LNCaP clone FGC (cell line): ENCODE results near the gene HLA-F.

Experiments
- DNase-seq: peaks from one replicate; pipeline ENCODE4 v3.0.0-alpha.2; 2011; ENCODE audit warnings: low read depth
- H3K4me3 ChIP-seq: 2 replicates; pipeline ENCODE4 v1.5.1; 2011; ENCODE audit warnings: mild to moderate bottlenecking, low read depth, low read length, control low read depth
- TF ChIP-seq, protein P1 (sequence below): IDR thresholded peaks from 2 replicates; pipeline ENCODE4 v1.5.1; 2012; ENCODE audit warnings: mild to moderate bottlenecking; ENCODE audit not compliant: control insufficient read depth, insufficient read depth; ENCODE audit errors: extremely low read depth

Gene HLA-F

DNA sequence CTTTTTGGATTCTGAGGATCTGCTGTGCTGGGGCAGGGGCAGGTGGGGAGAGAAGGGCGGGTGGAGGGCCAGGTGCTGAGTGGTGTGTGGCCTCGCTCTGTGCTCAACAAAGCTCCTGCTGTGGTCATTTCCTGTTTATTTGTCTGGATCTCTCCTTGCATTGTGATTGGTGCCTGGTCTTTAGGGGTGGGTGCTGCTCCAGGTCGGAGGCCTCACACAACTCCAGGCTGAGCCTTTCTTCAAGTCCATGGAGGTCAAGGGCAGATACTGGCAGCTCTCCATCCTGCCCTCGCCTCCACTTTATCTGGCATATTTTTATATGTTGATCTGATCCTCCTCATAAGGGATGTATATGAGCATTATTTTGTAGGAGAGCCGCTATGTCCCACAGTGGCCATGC is 36.2 kb downstream of the HLA-F start:
- TF ChIP-seq, protein P1, sequence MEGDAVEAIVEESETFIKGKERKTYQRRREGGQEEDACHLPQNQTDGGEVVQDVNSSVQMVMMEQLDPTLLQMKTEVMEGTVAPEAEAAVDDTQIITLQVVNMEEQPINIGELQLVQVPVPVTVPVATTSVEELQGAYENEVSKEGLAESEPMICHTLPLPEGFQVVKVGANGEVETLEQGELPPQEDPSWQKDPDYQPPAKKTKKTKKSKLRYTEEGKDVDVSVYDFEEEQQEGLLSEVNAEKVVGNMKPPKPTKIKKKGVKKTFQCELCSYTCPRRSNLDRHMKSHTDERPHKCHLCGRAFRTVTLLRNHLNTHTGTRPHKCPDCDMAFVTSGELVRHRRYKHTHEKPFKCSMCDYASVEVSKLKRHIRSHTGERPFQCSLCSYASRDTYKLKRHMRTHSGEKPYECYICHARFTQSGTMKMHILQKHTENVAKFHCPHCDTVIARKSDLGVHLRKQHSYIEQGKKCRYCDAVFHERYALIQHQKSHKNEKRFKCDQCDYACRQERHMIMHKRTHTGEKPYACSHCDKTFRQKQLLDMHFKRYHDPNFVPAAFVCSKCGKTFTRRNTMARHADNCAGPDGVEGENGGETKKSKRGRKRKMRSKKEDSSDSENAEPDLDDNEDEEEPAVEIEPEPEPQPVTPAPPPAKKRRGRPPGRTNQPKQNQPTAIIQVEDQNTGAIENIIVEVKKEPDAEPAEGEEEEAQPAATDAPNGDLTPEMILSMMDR = no peak
- no peak for DNase-seq
- no peak overlapping the region for H3K4me3 ChIP-seq

DNA sequence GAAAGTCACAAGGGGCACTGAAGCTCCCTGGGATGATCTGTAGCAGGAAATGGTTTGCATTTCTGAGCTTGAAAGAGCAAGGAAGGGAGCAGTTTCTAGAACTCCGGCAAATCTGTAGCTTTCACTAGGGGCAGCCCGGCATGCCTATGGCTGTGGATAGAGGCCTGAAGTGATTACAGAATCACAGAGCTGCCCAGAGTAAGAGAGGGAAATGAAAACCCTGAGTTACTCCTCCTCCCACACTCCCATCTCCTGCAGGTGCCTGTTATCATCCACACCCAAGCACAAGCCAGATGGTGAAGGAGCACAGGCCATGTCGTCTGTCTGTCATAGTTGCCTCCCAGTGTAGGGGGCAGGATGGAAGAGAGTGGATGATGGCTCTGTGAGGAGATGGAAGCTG is 37.1 kb downstream of the HLA-F start:
- TF ChIP-seq, protein P1 = no peak
- no peak for DNase-seq
- no peak overlapping the region for H3K4me3 ChIP-seq

DNA sequence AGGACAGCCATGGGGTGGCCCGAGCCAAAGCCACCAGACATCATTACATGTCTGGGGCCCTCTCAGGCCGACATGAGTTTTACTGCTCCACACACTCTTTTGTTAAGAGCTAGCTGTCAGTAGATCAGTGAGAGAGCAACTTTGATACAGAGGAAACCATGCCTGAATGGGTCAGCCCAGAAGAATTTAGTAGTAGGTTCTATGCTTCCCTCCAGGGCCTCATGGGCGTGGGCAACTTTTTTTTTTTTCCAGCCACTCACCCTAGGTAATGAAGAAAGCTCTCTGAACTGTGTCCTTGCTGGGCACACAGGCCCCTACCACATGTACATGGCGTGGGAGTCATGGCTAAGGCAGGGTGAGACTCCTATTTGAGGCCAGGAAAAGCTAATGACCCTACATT is 38.8 kb downstream of the HLA-F start:
- no peak overlapping the region for H3K4me3 ChIP-seq

DNA sequence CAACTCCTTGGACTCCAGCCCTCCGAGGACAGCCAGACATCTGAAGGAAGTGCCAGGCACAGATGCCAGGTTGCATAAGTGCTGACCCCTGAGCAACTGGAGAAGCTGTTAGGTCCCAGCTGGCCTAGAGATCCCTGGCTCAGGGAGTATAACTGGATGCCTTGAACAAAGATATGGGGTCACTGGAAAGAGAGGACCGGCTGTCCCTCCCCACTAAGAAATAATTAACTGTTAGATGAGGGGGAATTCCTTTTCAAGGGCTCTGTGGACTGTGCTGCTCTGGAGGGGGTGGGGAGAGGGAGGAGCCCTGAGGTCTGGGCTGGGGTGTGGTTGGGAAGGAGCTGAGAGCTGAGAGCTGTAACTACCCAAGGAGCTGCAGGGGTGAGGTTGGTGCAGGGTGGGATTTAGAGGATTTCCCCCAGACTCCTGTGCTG is 39.6 kb downstream of the HLA-F start:
- H3K4me3 ChIP-seq = no peak overlapping the region
- no peak for DNase-seq

More for the DNA sequence above, 38.8 kb downstream of the HLA-F start:
- TF ChIP-seq, protein P1 = no peak
- DNase-seq = no peak

DNA sequence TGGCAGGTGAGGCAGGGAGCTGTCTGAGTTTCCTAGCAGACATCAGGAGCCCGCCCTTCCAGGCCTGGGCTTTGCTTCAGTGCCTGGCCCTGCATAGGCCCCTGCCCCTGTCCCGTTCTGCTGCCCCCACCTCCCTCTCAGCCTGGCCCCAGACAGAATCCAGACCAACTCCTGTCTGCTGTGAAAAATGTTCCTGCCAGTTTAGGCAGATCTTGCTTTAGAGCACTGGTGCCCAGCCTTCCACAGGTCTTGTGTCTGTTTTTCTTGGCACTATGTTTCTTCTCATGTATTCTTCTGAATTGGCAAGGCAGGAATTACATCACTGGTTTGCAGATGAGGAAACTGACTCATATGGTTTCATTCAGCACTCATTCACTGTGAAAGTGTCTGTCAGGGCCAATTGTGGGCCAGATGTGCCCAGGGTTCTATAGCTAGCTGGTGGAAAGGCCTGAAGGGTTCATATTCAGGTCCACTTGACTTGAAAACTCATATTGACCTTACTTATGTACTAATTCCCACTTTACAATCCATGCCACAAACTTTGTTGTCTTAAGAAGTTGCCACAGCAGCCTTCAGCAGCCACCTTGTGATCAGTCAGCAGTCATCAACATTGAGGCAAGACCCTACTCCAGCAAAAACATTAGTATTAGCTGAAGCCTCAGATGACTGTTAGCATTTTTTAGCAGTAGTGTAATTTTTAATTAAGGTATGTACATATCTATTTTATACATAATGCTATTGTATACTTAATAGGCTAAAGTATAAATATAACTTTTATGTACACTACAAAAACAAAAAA is 40.5 kb downstream of the HLA-F start:
- DNase-seq = no peak
- TF ChIP-seq, protein P1 = no peak
- H3K4me3 ChIP-seq = no peak overlapping the region

More for the DNA sequence above, 39.6 kb downstream of the HLA-F start:
- TF ChIP-seq, protein P1 = no peak

DNA sequence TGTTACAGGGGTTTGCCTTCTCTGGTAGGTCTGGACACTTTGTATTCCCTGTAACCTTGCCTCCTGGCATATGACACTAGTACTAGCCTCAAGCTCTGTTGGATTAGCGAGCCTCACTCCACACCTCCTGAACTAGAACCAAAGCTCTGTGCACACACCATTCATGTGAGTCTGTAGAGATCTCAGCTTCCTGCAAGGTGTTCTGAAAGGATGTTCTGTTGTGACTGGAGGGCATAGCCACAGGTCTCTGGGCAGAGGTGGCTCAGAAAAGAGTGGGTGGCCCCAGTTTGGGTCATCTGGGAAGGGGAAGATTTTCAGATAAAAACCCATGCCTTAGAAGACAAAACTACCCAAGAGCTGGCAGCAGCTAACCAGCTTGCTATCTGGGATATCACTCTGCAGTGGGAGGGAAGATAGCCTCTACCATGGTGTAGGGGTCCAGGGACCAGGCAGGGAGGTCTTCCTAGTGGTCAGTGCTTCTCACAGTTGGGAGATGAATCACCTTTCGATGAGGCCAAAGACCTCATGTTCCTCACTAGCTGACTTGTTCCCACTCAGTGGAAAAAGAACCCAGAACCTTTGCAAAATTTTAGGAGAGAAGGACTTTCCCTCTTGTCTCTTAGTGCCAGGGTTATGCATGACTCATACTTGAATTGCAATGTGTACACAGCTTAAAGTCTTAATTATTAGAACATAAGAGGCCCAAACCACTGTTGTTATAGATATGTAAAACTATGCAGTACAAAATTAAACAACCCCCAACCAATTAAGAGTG is 41.4 kb downstream of the HLA-F start:
- H3K4me3 ChIP-seq = no peak overlapping the region
- TF ChIP-seq, protein P1 = no peak
- no peak for DNase-seq
